OCI-LY3 (cell line): ENCODE results near the gene OR2AT4.

Source experiments
- EZH2phosphoT487 ChIP-seq: fragments of 200-600 bp; shearing (Covaris generic); IDR thresholded peaks from 2 replicates; pipeline ENCODE4 v1.6.1; 2018; ENCODE audit warnings: antibody characterized with exemption, mixed run types, low read depth
- TF ChIP-seq, protein P1 (sequence below): fragments of 200-600, 300-600 bp; sonication (generic); IDR thresholded peaks from 2 replicates; pipeline ENCODE4 v1.5.1; 2014; ENCODE audit warnings: antibody characterized with exemption, low read length, low read depth

DNA sequence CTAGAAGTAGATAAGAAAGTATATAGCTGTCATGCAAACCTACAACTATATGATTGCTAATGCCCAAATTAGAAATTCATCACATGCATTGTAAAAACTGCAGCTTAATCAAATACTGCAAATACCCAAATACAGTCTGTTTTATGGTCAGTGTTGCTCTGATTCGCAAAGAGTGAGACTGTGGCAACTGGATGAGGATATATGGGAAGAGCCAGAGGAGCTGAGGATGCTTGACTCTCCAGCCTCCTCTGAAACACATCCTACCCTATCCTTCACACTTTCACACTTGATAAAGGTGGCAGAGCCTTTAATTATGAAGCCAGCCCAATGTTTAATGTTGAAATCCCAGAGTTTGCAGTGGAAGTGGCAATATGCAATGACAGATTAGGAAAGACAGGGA, 21.9 kb upstream of the OR2AT4 start:
- TF ChIP-seq, protein P1, sequence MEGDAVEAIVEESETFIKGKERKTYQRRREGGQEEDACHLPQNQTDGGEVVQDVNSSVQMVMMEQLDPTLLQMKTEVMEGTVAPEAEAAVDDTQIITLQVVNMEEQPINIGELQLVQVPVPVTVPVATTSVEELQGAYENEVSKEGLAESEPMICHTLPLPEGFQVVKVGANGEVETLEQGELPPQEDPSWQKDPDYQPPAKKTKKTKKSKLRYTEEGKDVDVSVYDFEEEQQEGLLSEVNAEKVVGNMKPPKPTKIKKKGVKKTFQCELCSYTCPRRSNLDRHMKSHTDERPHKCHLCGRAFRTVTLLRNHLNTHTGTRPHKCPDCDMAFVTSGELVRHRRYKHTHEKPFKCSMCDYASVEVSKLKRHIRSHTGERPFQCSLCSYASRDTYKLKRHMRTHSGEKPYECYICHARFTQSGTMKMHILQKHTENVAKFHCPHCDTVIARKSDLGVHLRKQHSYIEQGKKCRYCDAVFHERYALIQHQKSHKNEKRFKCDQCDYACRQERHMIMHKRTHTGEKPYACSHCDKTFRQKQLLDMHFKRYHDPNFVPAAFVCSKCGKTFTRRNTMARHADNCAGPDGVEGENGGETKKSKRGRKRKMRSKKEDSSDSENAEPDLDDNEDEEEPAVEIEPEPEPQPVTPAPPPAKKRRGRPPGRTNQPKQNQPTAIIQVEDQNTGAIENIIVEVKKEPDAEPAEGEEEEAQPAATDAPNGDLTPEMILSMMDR = no peak
- no peak for TF ChIP-seq EZH2phosphoT487
